GM19324 (cell line): ENCODE data around the gene PEX10.

Experiments
- ATAC-seq: cut with Tn5 transposase; IDR thresholded peaks from one replicate; pipeline ENCODE4 v1.9.1; 2021; ENCODE audit warnings: mild to moderate bottlenecking, moderate library complexity; ENCODE audit not compliant: unreplicated experiment, low FRiP score

The PEX10 gene

GRCh38 chr1:2427051-2427450 is 14.7 kb upstream of the PEX10 start:
- no peak for ATAC-seq

- ATAC-seq, result no peak
Observed at GRCh38 chr1:2426540-2426939, 14.2 kb upstream of the PEX10 start.

GRCh38 chr1:2425892-2426291 is 13.5 kb upstream of the PEX10 start:
- no peak for ATAC-seq

DNA sequence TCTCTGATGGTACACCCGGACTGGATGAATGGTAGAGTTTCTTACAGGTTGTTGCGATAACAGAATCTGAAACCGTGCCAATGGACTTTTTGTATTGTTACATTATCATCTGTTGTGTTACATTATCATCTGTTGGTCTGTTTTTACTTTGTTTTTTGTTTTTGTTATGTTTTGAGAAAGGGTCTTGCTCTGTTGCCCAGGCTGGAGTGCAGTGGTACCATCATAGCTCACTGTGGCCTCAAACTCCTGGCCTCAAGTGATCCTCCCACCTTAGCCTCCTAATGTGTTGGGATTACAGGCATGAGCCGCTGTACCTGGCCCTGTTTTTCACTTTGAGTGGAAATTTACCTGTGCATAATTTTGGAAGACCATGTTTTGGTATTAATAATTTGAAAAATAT is 10.2 kb upstream of the PEX10 start:
- no peak for ATAC-seq

- ATAC-seq, result no peak
Observed at GRCh38 chr1:2419416-2419815, 7.1 kb upstream of the PEX10 start.

DNA sequence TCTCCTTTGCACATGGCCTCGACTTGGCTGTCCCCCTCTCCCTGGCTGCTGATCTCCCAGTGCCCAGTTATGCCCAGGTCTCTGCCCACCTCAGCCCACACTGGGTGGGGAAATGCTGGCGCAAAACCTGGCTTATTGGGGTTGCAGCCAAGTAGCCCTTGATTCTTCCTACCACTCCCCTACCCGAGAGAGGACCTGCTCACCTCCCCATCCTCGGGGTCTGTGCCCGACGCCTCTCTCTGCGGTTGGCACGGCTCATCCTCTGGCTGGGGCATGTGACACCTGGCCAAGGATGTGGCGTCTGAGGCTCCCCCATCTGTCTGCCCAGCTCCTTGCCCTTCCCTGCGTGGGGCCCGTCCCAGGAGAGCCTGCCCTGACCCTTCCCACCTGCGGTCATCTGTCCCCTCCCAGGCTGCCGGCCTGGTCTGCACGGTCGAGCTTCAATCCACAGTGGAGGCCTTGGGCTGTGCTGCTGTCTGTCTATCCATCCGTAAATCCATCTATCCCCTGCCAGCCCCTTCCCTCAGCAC is 6.5 kb upstream of the PEX10 start:
- no peak for ATAC-seq

- ATAC-seq, result no peak
Observed at GRCh38 chr1:2417833-2418225, 5.5 kb upstream of the PEX10 start.

GRCh38 chr1:2417083-2417832 is 4.9 kb upstream of the PEX10 start:
- ATAC-seq, result no peak

DNA sequence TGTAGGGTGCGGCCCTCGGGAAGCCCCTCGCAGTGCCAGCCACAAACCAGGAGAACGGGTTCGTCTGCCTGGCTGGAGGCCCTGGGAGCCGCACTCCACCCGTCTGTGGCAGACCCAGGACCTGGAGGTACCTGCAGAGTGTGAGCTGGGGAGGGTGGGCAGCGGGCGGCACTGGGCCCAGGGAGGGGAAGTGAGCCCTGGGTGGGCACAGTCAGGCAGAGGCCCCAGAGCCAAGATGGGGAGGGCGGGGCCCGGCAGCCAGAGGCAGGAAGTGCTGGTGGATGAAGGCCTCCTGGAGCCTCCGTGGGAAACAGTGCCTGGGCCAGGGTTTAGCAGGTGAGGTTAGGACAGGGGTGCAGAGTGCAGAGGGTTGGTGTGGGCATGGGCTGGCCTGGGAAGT is 4.0 kb upstream of the PEX10 start:
- ATAC-seq, result no peak

DNA sequence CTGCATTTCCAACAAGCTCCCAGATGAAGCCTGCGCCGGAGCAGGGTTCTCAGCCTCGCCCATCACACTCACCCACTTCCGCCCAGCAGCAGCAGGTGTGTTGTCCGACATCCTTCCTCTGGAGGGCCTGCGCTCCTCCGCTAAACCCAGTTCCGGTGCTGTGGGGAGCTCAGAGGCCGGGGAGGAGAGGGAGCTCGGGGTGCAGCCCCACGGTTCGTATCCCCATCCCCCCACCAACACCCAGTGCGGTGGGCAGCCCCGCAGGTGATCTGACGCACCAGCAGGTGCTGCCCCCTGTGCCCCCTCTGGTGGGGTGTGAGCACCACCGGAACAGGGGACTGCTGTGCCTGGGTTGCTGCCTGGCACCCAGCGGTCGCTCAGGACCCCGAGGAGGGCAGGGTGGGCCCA is 3.4 kb upstream of the PEX10 start:
- no peak for ATAC-seq

DNA sequence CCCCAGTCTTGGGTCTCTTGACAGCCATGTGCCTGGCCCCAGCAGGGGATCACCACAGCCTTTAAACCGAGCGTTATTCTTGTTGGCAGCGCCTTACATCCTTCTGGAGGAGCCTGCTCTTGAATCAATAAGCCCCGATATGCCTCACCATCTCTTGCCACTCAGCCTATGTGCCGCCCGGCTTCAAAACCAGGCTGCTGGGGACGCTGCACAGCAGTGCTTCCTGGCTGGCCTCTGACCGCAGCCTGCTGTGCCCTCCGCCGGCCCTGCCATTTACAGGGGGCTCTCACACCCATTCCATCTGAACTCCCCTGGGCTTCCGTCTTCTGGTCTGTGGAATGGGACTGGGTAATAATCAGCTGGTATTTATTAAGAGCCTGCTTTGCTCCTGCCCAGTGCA is 3.0 kb upstream of the PEX10 start:
- no peak for ATAC-seq

DNA sequence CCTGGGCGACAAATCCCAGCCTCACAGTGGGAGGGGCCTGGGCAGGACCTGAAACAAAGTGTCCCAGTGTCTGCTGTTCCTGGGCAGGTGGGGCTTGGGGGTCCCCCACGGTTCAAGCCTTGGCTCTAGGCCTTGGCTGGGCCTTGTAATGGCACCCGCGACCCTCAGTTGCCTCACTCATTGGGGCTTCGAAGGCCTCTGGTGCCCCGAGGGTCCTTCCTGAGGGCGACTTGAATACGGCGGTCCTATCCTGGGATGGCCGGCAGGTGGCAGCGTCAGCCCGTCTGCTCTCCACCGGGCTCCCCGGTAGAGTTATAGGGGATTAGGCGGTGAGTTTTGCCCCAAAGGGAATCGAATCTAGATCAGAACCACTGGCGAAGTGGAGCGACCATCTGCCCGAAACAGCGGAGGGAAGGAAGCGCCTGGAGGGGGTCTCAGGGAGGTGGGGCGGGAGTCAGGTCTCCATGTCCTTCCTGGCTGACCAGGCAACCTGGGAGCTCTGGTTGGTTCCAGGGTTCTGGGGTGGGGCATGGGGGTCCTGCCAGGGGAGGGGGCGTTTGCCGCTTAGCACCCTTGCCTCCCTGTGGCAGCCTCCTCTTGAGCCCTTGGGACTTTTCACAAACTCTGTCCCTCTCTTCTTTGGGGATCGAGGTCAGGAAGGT is 2.1 kb upstream of the PEX10 start:
- no peak for ATAC-seq

DNA sequence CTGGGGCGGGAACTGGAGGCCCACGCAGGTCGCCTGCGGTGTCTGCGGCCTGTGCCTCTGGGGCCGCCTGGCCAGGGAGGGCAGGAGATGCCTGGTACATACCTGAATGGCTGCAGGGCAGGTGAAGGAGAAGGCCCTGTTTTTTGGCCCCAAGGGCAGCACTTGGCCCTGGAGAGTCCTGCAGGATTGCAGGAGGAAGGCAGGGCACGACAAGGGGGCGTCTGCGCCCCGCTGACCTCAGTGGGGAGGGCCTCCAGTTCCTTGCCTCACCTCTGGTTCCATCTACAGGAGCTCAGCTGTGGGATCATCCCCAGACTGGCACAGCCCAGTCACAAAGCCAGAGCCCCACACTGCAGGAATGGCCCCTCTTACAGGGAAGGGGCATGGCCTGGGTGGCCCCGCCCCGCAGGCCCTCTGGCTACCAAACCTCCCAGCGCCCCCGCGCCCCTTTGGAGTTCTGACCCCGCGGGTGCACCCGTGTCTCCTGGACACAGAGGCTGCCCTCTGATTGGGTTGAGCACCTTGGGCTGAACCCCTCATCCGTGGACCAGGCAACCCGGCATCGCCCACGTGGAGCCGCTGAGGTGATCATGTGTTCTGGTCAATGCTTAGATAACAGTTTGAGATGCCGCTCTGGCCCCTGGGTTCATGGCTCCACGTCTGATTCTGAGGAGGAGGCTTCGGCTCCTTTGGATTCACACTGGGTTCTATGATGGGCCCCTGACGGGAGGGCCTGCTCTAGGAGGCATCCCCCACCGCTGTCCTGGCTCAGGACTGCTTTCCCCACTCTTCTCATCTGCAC is 1.3 kb upstream of the PEX10 start:
- ATAC-seq, result no peak

DNA sequence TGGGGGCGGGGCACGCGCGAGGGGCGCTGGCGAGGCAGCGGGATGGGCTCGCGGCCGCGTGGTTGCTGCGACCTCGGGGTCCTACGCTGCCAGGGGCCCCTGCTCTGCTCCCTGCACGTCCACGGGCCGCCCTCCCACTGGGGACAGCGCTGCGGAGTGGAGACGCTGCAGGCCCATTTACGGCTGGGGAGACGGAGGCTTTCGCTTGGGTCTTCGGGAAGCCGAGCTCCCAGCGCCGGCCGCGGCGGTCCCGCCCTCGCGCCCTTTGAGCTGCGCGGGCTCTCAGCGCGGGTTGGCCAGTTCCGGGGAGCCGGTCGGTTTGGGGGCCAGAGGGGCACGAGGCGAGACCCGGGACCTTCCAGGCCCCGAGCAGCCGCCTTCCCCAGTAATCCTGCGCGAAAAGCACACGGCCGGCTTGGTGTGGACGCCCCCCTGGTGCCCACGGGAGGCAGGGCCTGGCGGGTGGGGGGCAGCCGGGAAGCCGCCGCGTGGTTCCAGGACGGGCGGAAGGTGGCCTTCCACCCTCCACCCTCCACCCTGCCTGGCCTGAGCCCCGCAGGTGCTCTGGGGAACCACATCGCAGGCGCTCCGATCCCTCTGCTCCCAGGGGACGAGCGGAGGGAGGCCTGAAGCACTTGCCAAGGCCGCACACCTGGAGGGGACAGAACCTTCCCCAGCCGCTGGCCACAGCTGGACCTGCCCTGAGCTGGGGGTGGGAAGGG is 570 bp upstream of the PEX10 start:
- ATAC-seq, result peak; percentile 26

GRCh38 chr1:2411801-2412394 is 466 bp downstream of the PEX10 start:
- peak; percentile 39 for ATAC-seq

DNA sequence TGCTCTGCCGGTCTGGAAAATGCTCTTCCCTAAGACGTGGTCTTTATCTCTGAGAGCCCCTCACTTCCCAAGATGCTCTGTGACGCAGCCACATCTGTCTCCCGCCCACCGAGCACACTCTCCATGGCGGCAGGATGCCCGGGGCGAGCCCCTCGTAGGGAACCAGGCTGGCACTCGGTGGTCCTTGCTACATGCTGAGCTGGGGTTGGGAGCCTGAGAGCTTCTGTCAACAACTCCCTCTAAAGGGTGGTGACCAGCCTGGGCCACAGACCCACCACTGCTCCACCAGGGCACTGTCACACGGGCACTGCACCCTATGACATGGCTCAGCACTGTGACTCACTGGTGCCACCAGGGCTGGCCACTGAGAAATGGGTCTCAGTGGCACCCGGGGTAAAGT is 2.6 kb downstream of the PEX10 start:
- ATAC-seq, result no peak

DNA sequence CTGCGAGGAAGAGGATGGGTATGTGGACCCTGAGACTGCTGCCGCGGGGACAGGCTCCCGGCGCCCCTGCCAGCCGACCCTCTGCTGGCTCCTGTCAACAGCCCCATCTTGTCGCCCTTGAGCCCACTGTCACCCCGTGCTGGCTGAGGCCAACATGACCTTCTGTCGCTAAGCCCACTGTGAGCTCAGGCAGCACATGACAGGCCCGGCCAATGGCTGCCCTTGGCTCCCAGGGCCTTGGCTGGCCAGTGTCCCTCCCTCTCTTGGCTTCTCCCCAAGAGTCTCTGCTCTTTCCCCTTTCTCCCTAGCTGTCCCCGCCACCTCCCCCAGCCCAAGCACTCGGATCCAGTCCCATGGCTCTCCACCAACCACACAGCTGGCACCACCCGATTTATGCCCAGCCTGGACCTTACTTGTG is 3.5 kb downstream of the PEX10 start:
- ATAC-seq, result no peak

GRCh38 chr1:2408456-2408855 is 3.9 kb downstream of the PEX10 start:
- no peak for ATAC-seq

DNA sequence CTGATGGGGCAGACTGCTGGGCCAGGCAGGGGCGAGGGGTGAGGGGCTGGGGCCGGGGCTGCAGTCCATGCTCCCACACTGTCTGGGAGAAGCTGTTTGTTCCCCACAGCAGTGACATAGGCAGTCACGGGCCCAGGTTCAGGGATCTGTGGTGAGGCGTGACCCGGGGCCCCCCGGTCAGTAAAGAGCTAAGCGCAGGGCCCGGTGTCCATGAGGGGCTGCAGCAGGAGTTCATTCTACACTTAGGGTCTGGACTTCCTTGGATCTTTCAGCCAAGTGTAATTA is 4.4 kb downstream of the PEX10 start:
- ATAC-seq, result no peak

DNA sequence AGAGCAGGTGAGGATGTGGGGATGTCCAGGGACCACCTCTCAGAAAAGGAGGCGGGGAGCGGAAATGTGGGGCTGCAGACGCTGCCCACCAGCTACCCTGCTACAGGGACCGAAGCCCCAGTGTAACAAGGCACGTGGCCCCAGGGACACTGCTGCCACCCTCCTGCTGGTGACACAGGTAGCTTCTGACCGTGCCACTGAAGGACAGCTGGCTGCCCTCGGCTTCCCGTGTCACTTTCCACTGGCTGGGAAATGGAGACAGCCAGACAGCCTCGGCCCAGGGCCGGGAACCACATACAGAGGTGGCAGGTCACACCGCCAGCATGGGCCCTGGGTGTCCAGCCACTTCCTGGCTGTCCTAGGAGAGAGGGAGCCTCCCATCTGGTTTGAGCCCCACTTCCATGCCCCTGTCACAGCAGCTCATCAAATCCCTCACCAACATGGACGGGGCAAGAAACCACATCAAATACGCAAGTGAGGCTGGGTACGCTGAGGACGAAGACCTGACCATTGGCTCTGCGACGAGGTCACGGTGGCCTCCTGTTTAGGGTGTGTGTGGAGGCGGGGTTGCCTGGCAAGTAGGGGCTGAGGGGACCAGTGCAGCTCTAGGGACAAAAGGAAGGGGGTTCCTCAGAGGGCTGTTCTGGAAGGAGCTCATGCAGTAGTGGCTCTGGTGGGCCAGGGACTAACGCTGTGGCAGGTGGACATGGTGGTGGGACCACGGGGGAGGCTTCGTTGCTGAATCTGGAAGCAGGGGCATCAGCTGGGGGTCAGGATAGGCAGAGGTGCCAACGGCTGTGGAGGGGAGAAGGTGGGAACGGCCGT is 5.0 kb downstream of the PEX10 start:
- no peak for ATAC-seq
